HG03039 (cell line): ENCODE results near the gene MYO5B.

ENCODE experiments used
- ATAC-seq: cut with Tn5 transposase; IDR thresholded peaks from one replicate; pipeline ENCODE4 v1.9.1; 2021; ENCODE audit warnings: mild to moderate bottlenecking, moderate library complexity; ENCODE audit not compliant: unreplicated experiment

The MYO5B gene

GRCh38 chr18:50189160-50189559 lies 5.8 kb downstream of the MYO5B start:
- no peak for ATAC-seq

- ATAC-seq = no peak
Observed at GRCh38 chr18:50188652-50189051, 6.3 kb downstream of the MYO5B start.

GRCh38 chr18:50187659-50188058 lies 7.3 kb downstream of the MYO5B start:
- ATAC-seq = no peak

- no peak for ATAC-seq
Observed at GRCh38 chr18:50186385-50186784, 8.6 kb downstream of the MYO5B start.

GRCh38 chr18:50183556-50183955 lies 11.4 kb downstream of the MYO5B start:
- no peak for ATAC-seq

GRCh38 chr18:50182511-50182910 lies 12.4 kb downstream of the MYO5B start:
- no peak for ATAC-seq

- ATAC-seq = no peak
Observed at GRCh38 chr18:50181590-50181989, 13.4 kb downstream of the MYO5B start.

- no peak for ATAC-seq
Observed at GRCh38 chr18:50179465-50179864, 15.5 kb downstream of the MYO5B start.

- ATAC-seq = no peak
Observed at GRCh38 chr18:50177294-50177992, 17.5 kb downstream of the MYO5B start.

- ATAC-seq = no peak
Observed at GRCh38 chr18:50172367-50172766, 22.6 kb downstream of the MYO5B start.

- no peak for ATAC-seq
Observed at GRCh38 chr18:50171406-50171805, 23.5 kb downstream of the MYO5B start.

GRCh38 chr18:50170004-50170403 lies 24.9 kb downstream of the MYO5B start:
- ATAC-seq = no peak

GRCh38 chr18:50169149-50169548 lies 25.8 kb downstream of the MYO5B start:
- no peak for ATAC-seq

- ATAC-seq = no peak
Observed at GRCh38 chr18:50167966-50168365, 27.0 kb downstream of the MYO5B start.

GRCh38 chr18:50166901-50167300 lies 28.0 kb downstream of the MYO5B start:
- no peak for ATAC-seq

- ATAC-seq = no peak
Observed at GRCh38 chr18:50163505-50163904, 31.4 kb downstream of the MYO5B start.

GRCh38 chr18:50162486-50163304 lies 32.3 kb downstream of the MYO5B start:
- ATAC-seq = no peak

- ATAC-seq = no peak
Observed at GRCh38 chr18:50161597-50162205, 33.2 kb downstream of the MYO5B start.

- ATAC-seq = no peak
Observed at GRCh38 chr18:50159654-50160046, 35.3 kb downstream of the MYO5B start.

GRCh38 chr18:50158866-50159653 lies 35.9 kb downstream of the MYO5B start:
- ATAC-seq = no peak

- no peak for ATAC-seq
Observed at GRCh38 chr18:50155406-50155805, 39.5 kb downstream of the MYO5B start.
